ENCODE results near the gene GPR3. TPM values are rescaled to one million over a fixed set of nuclear protein-coding genes. Genes with fewer than 3 reads are reported as not detected.
A peak's percentile ranks its signal among the peaks of the same experiment; 100 is the strongest.
"Not testable (repeated sequence)": the region's sequence is repeated elsewhere in the genome, so short reads cannot be mapped to it uniquely, and the experiment has no call there.

The GPR3 gene
- total RNA-seq, 2 donors from 2014 or later, result not detected

GRCh38 chr1:27393641-27394281 lies 1.3 kb downstream of the GPR3 start:
- ATAC-seq (no peak), DNase-seq (no peak)
- intact Hi-C loops (cut with DNase I, micrococcal nuclease), result loop anchor here (5.0 to 10.0 kb wide), 3 partner anchors 91 to 214 kb away; partner anchors contain the start of gene AHDC1 (in 1 of the 2)

- DNase-seq (no peak), ATAC-seq (no peak)
- intact Hi-C loops (cut with DNase I, micrococcal nuclease), result loop anchor here (5.0 to 10.0 kb wide), 3 partner anchors 92 to 213 kb away; partner anchors contain the start of gene AHDC1 (in 1 of the 2)
Observed at GRCh38 chr1:27394282-27394658, 1.8 kb downstream of the GPR3 start.

GRCh38 chr1:27394925-27395324 lies 2.5 kb downstream of the GPR3 start:
- ATAC-seq (no peak), DNase-seq (no peak)
- intact Hi-C loops (cut with DNase I, micrococcal nuclease), result loop anchor here (5.0 to 10.0 kb wide), 3 partner anchors 93 to 212 kb away; partner anchors contain the start of gene AHDC1 (in 1 of the 2)

GRCh38 chr1:27395441-27396195 lies 3.2 kb downstream of the GPR3 start:
- ATAC-seq, result peak; percentile 34
- intact Hi-C loops (cut with DNase I, micrococcal nuclease), result loop anchor here in 1 of 2 donors (10.0 kb wide), 1 partner anchor 209 kb away; the partner anchor contains the start of gene AHDC1
- peak; percentile 60 to 71 for DNase-seq

- intact Hi-C loops (cut with DNase I, micrococcal nuclease), result loop anchor here in 1 of 2 donors (10.0 kb wide), 1 partner anchor 208 kb away; the partner anchor contains the start of gene AHDC1
- DNase-seq (no peak), ATAC-seq (no peak)
Observed at GRCh38 chr1:27397110-27397509, 4.7 kb downstream of the GPR3 start.

- ATAC-seq (no peak), DNase-seq (no peak)
- intact Hi-C loops (cut with DNase I, micrococcal nuclease), result loop anchor here in 1 of 2 donors (10.0 kb wide), 1 partner anchor 207 kb away; the partner anchor contains the start of gene AHDC1
Observed at GRCh38 chr1:27397749-27398148, 5.3 kb downstream of the GPR3 start.

- ATAC-seq (peak; percentile 13), DNase-seq (no peak)
- intact Hi-C loops (cut with DNase I, micrococcal nuclease), result loop anchor here in 1 of 2 donors (10.0 kb wide), 1 partner anchor 206 kb away; the partner anchor contains the start of gene AHDC1
Observed at GRCh38 chr1:27398405-27399149, 6.2 kb downstream of the GPR3 start.

GRCh38 chr1:27399251-27400025 lies 7.0 kb downstream of the GPR3 start:
- intact Hi-C loops (cut with DNase I, micrococcal nuclease), result loop anchor here (5.0 to 10.0 kb wide), 2 partner anchors 203 to 205 kb away; partner anchors contain the start of gene AHDC1 (in 2 of the 2)
- no peak for ATAC-seq
- DNase-seq, result no peak

GRCh38 chr1:27400082-27400962 lies 7.9 kb downstream of the GPR3 start:
- intact Hi-C loops (cut with DNase I, micrococcal nuclease), result loop anchor here in 1 of 2 donors (5.0 kb wide), 1 partner anchor 202 kb away; the partner anchor contains the start of gene AHDC1
- DNase-seq, result no peak
- no peak for ATAC-seq

GRCh38 chr1:27400963-27401341 lies 8.5 kb downstream of the GPR3 start:
- ATAC-seq (no peak), DNase-seq (no peak)
- intact Hi-C loops (cut with DNase I, micrococcal nuclease), result loop anchor here in 1 of 2 donors (5.0 kb wide), 1 partner anchor 201 kb away; the partner anchor contains the start of gene AHDC1

- ATAC-seq, result peak; percentile 73
Observed at GRCh38 chr1:27402349-27402754, 9.9 kb downstream of the GPR3 start.

GRCh38 chr1:27403065-27403726 lies 10.8 kb downstream of the GPR3 start:
- DNase-seq (peak; percentile 54 to 55), ATAC-seq (no peak)
- intact Hi-C loops (cut with DNase I, micrococcal nuclease), result loop anchor here in 1 of 2 donors (5.0 kb wide), 1 partner anchor 199 kb away; the partner anchor contains the start of gene AHDC1

More at GRCh38 chr1:27402349-27402754, 9.9 kb downstream of the GPR3 start:
- DNase-seq, result peak; percentile 78 to 87
- intact Hi-C loops (cut with DNase I, micrococcal nuclease), result loop anchor here in 1 of 2 donors (5.0 kb wide), 1 partner anchor 200 kb away; the partner anchor contains the start of gene AHDC1

- intact Hi-C loops (cut with DNase I, micrococcal nuclease), result loop anchor here in 1 of 2 donors (5.0 kb wide), 1 partner anchor 198 kb away; the partner anchor contains the start of gene AHDC1
- ATAC-seq, result no peak
- no peak for DNase-seq
Observed at GRCh38 chr1:27403931-27404330, 11.5 kb downstream of the GPR3 start.

- intact Hi-C loops (cut with DNase I, micrococcal nuclease), result no loop called here
- ATAC-seq (no peak), DNase-seq (no peak)
Observed at GRCh38 chr1:27405074-27405473, 12.7 kb downstream of the GPR3 start.

- ATAC-seq; DNase-seq; intact Hi-C loops (cut with DNase I, micrococcal nuclease): not testable (repeated sequence)
Observed at GRCh38 chr1:27405598-27406361, 13.4 kb downstream of the GPR3 start.

- DNase-seq (no peak), ATAC-seq (no peak)
- intact Hi-C loops (cut with DNase I, micrococcal nuclease), result no loop called here
Observed at GRCh38 chr1:27406362-27406680, 13.9 kb downstream of the GPR3 start.

Measured in left colon (tissue), 2 donors.